ENCODE measurements around the gene TTC6.

The TTC6 gene

GRCh38 chr14:37573356-37573755, 22.1 kb upstream of the TTC6 start:
- H3K27me3 ChIP-seq (ENCODE audit: insufficient read depth, low read length): no peaks in the 10 kb centered on the region
- peaks cover 7% of the 10 kb centered on the region for H3K4me1 ChIP-seq (ENCODE audit: insufficient read depth, low read length)
- H3K4me3 ChIP-seq (ENCODE audit: low read length): no peak overlapping the region
- H2AFZ ChIP-seq (ENCODE audit: low read depth, low read length): no peak overlapping the region
- no peaks in the 10 kb centered on the region for H3K36me3 ChIP-seq (ENCODE audit: insufficient read depth, low read length)
- no peaks in the 10 kb centered on the region for H3K9me3 ChIP-seq (ENCODE audit: low read length)

DNA sequence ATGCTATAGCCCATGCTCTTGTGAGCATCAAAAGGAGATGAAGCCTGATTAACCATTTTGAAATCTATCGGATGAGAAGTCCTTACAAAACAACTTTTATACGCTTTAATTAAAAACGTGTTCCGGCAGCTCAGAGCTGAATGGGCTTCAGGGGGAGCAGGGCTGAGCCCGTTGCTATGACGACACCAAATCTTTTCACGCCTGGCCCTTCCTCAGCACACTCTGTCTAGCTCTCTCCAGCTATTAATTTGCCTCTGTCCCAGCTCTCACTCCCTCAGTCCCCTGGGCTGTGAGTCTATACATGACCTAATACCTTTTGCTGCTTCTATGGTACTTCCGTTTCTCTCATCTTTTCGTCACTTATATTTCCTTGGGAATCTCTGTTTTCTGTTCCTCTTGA, 16.2 kb upstream of the TTC6 start:
- Histone ChIP-seq H3K4me3 (ENCODE audit: low read length) (no peak overlapping the region), H3K4me1 (ENCODE audit: insufficient read depth, low read length) (peaks cover 27% of the 10 kb centered on the region), H3K27me3 (ENCODE audit: insufficient read depth, low read length) (no peaks in the 10 kb centered on the region), H3K36me3 (ENCODE audit: insufficient read depth, low read length) (no peaks in the 10 kb centered on the region), H2AFZ (ENCODE audit: low read depth, low read length) (no peak overlapping the region), H3K9me3 (ENCODE audit: low read length) (no peaks in the 10 kb centered on the region)

DNA sequence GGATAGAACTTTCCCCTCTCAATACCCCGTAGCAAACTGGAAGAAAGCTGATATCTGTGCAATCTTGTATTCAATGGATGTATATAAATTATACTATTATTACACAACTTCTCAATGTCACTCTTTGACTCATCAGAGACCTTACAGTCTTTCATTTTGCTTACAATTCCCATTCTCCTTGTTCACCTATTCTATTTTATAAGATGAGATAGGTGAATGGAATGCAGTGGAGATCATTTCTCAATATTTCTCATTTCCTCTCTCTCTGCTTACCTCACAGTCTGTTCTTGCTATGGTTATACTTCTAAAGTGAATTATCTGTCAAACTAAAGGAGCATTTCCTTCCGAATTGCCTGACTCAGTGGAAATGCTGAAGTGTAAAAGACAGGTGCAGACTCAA, 15.3 kb upstream of the TTC6 start:
- no peak overlapping the region for H3K4me3 ChIP-seq (ENCODE audit: low read length)
- no peaks in the 10 kb centered on the region for H3K9me3 ChIP-seq (ENCODE audit: low read length)
- H2AFZ ChIP-seq (ENCODE audit: low read depth, low read length): no peak overlapping the region
- H3K36me3 ChIP-seq (ENCODE audit: insufficient read depth, low read length): no peaks in the 10 kb centered on the region
- H3K27me3 ChIP-seq (ENCODE audit: insufficient read depth, low read length): peaks cover 7% of the 10 kb centered on the region
- H3K4me1 ChIP-seq (ENCODE audit: insufficient read depth, low read length): peaks cover 35% of the 10 kb centered on the region

DNA sequence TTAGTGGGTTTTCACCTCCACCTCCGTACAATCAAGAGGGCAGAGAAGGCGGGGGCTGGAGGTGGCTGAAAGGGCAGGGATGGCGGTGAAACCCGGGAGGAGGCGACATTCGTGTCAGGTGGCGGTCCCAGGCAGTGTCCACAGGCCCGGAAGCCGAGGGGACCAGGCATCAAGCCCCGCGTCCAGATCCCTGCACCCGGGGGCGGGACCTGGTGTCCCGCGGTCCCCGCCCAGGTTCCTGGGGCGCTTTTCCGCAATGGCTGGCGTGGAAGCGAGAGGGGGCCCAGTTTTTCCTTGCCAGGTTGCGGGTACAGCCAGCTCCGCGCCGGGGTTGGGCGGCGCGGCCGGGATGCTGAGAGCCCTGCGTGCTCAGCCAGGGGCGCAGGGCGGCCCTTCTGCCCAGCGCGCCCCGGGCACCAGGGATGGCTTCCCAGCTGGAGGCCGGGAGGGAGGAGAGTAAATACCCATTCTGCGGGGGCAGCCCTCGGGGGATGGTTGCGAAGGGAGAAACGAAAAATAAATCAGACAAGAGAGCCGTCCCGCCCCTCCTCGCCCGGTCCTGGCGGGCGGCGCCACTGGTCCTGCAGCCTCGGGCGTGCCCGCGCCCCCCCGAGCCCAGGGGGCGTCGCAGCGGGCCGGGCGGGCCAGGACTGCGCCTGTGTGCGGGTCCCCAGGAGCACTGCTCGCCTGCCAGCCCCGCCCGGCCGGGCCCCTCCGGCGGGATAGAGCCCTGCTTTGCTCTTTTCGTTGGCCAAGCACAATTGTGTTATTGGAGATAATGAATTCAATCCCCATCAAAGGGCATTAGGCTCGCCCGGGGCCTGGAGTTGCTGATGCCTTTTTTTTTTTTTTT, 11.8 kb upstream of the TTC6 start:
- no peaks in the 10 kb centered on the region for H3K36me3 ChIP-seq (ENCODE audit: insufficient read depth, low read length)
- no peaks in the 10 kb centered on the region for H3K9me3 ChIP-seq (ENCODE audit: low read length)
- peaks cover 39% of the 10 kb centered on the region for H3K4me1 ChIP-seq (ENCODE audit: insufficient read depth, low read length)
- H2AFZ ChIP-seq (ENCODE audit: low read depth, low read length): peak overlapping the region; percentile 81
- H3K27me3 ChIP-seq (ENCODE audit: insufficient read depth, low read length): peaks cover 31% of the 10 kb centered on the region
- peak overlapping the region; percentile 47 for H3K4me3 ChIP-seq (ENCODE audit: low read length)

DNA sequence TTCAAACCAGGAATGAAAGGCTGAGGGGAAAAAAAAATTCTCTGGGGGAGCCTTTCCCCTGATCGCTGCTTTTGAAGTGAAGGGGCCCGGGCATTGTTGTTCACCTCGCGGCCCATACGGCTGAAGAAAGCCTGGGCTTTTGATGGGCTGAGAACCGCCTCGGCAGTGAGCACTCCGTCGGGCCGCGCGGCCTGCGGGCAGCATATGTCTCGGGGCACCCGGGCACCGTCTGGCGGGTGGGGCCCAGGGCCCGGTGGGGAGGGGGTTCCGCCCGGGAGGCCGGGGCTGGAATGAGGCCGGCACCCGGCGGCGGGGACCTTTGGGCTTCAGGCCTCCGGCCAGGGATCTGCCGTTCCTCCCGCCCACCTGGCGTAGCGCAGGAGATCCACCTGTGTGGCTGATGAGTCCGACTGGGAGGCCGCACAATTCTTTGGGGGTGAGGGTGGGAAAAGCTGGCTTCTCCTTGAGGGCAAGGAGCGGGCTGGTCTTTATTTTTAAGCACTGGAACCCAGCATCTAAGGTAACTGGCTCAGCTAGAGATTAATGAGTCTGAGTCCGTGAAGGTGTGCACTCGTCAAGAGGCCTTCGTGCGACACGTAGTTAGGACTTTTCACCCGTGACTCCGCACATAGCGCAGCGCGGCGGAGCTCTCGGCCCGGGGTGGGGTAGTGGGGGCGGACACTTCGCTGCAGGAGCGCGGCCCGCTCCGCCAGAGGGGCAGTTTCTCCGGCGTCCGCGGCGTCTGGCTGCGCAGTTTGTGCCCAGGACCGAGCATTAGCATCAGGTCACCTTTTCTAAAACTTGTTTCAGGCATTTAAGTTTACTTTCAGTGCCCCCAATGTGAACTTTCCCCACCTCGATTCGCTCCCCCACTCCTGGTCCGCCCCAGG, 11.0 kb upstream of the TTC6 start:
- Histone ChIP-seq H3K9me3 (ENCODE audit: low read length) (no peaks in the 10 kb centered on the region), H3K4me3 (ENCODE audit: low read length) (peak overlapping the region; percentile 47), H3K4me1 (ENCODE audit: insufficient read depth, low read length) (peaks cover 38% of the 10 kb centered on the region), H3K27me3 (ENCODE audit: insufficient read depth, low read length) (peaks cover 38% of the 10 kb centered on the region), H2AFZ (ENCODE audit: low read depth, low read length) (peak overlapping the region; percentile 81), H3K36me3 (ENCODE audit: insufficient read depth, low read length) (no peaks in the 10 kb centered on the region)

DNA sequence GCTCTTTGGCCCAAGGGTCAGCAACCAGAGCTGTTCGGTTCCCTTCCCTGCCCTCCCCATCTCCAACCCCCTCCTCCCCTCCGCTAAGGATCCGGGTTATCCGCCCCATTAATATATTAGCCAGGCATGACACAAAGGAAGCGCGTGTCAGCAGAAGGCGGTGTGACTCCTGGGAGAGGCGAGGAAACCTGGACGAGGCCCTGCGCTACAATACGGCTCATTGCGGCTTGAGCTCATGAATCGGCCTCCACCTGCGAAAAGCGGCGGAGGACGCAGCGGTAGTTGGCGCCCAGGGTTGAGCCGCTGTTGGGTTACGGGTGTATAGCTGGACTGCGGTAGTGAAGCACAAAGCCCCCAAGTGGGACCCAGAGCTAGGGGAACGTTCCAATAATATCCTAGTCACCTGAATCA, 10.3 kb upstream of the TTC6 start:
- peaks cover 39% of the 10 kb centered on the region for H3K27me3 ChIP-seq (ENCODE audit: insufficient read depth, low read length)
- H2AFZ ChIP-seq (ENCODE audit: low read depth, low read length): no peak overlapping the region
- H3K4me3 ChIP-seq (ENCODE audit: low read length): peak overlapping the region; percentile 47
- H3K4me1 ChIP-seq (ENCODE audit: insufficient read depth, low read length): peaks cover 32% of the 10 kb centered on the region
- no peaks in the 10 kb centered on the region for H3K9me3 ChIP-seq (ENCODE audit: low read length)
- no peaks in the 10 kb centered on the region for H3K36me3 ChIP-seq (ENCODE audit: insufficient read depth, low read length)

- Histone ChIP-seq H2AFZ (ENCODE audit: low read depth, low read length) (no peak overlapping the region), H3K9me3 (ENCODE audit: low read length) (no peaks in the 10 kb centered on the region), H3K4me3 (ENCODE audit: low read length) (no peak overlapping the region), H3K27me3 (ENCODE audit: insufficient read depth, low read length) (peaks cover 50% of the 10 kb centered on the region), H3K36me3 (ENCODE audit: insufficient read depth, low read length) (no peaks in the 10 kb centered on the region), H3K4me1 (ENCODE audit: insufficient read depth, low read length) (peaks cover 30% of the 10 kb centered on the region)
Observed at GRCh38 chr14:37585971-37586796, 9.2 kb upstream of the TTC6 start.

DNA sequence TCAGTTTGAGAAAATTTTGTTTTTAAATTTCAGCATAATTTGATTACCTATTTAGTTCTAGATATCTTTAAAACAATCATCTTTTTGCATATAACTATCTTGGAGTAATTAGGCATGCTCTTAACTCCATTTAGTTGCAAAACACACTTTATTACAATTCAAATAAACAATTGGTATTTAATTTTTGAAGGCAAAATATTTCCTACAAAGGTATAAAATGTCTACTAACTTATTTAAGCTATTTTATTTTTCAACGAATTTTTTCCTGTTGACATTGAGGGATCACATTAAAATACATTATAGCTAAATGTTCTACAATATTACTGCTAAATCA, 8.7 kb upstream of the TTC6 start:
- no peaks in the 10 kb centered on the region for H3K36me3 ChIP-seq (ENCODE audit: insufficient read depth, low read length)
- no peaks in the 10 kb centered on the region for H3K9me3 ChIP-seq (ENCODE audit: low read length)
- no peak overlapping the region for H2AFZ ChIP-seq (ENCODE audit: low read depth, low read length)
- H3K27me3 ChIP-seq (ENCODE audit: insufficient read depth, low read length): peaks cover 55% of the 10 kb centered on the region
- no peak overlapping the region for H3K4me3 ChIP-seq (ENCODE audit: low read length)
- H3K4me1 ChIP-seq (ENCODE audit: insufficient read depth, low read length): peaks cover 30% of the 10 kb centered on the region

GRCh38 chr14:37587131-37587803, 8.2 kb upstream of the TTC6 start:
- Histone ChIP-seq H3K4me3 (ENCODE audit: low read length) (peak overlapping the region; percentile 45), H3K36me3 (ENCODE audit: insufficient read depth, low read length) (no peaks in the 10 kb centered on the region), H3K27me3 (ENCODE audit: insufficient read depth, low read length) (peaks cover 60% of the 10 kb centered on the region)

DNA sequence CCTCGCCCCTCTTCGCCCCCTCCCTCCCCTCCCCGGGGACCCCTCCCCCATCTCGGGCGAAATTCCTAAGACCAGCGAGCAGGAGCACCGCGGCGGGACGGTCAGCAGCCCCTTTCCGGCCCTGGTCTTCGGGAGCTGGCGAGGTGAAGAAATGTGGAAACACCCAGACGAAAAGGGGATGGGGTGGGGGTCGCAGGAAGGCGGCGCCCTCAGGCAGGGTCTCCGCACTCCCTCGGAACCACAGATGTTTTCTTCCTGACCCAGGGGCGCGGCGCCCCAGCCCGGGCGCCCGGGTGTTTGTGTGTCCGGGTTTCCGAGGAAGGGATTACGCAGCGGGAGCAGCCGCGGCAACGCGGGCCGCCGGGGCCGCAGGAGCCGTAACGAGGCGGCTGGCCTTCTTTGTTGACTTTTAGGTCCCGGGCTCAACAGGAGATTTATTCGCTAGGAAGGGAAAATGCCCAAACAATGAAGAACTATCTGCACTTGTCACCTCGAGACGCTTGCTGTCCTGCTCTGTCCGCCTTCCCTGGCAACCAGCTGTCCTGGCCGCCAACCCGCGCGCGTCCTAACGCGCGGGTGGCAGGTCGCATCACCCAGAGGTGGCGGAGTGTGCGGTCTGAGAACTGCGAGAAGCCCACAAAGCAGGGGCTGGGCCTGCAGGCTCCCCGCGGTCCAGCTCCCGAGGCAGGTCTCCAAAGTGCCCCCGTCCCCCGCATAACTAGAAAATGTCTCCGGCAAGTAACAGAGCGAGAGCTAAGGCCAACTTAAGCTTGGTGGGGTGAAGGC, 7.4 kb upstream of the TTC6 start:
- no peaks in the 10 kb centered on the region for H3K9me3 ChIP-seq (ENCODE audit: low read length)
- H3K36me3 ChIP-seq (ENCODE audit: insufficient read depth, low read length): no peaks in the 10 kb centered on the region
- H3K27me3 ChIP-seq (ENCODE audit: insufficient read depth, low read length): peaks cover 68% of the 10 kb centered on the region
- H3K4me1 ChIP-seq (ENCODE audit: insufficient read depth, low read length): peaks cover 30% of the 10 kb centered on the region
- peak overlapping the region; percentile 45 for H3K4me3 ChIP-seq (ENCODE audit: low read length)
- H2AFZ ChIP-seq (ENCODE audit: low read depth, low read length): peak overlapping the region; percentile 52

More at GRCh38 chr14:37587131-37587803, 8.2 kb upstream of the TTC6 start:
- Histone ChIP-seq H3K9me3 (ENCODE audit: low read length) (no peaks in the 10 kb centered on the region), H2AFZ (ENCODE audit: low read depth, low read length) (no peak overlapping the region), H3K4me1 (ENCODE audit: insufficient read depth, low read length) (peaks cover 30% of the 10 kb centered on the region)

DNA sequence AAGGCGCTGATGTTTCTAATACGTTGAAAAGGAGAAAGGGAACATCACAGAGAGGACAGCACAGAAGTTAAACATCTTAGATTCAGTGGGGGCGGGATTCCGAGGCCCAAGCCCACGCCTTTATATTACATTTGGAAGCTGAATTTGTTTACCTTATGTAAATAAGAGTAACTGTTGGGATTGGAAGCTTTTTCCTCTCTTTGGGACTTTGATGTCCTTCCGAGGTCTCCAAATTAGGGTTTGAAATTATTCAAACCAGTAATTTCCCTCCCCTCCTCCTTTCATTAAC, 6.8 kb upstream of the TTC6 start:
- Histone ChIP-seq H3K4me3 (ENCODE audit: low read length) (peak overlapping the region; percentile 45), H3K9me3 (ENCODE audit: low read length) (no peaks in the 10 kb centered on the region), H3K36me3 (ENCODE audit: insufficient read depth, low read length) (no peaks in the 10 kb centered on the region), H3K4me1 (ENCODE audit: insufficient read depth, low read length) (peaks cover 30% of the 10 kb centered on the region), H3K27me3 (ENCODE audit: insufficient read depth, low read length) (peaks cover 73% of the 10 kb centered on the region), H2AFZ (ENCODE audit: low read depth, low read length) (peak overlapping the region; percentile 52)
